Measurements from ENCODE around the gene RPP25L.

RPP25L gene

GRCh38 chr9:34607331-34607730, 4.6 kb downstream of the RPP25L start:
- DNase-seq (ENCODE audit: low read depth), result no peak
- no peak overlapping the region for H3K4me3 ChIP-seq (ENCODE audit: low read length)
- no peak for TF ChIP-seq CTCF (IDR thresholded peaks at IDR 0.05; ENCODE audit: insufficient read depth, low read depth, low read length, missing control alignments)

- no peak for TF ChIP-seq CTCF (IDR thresholded peaks at IDR 0.05; ENCODE audit: insufficient read depth, low read depth, low read length, missing control alignments)
- no peak overlapping the region for H3K4me3 ChIP-seq (ENCODE audit: low read length)
- no peak for DNase-seq (ENCODE audit: low read depth)
Measured at GRCh38 chr9:34606905-34607304, 5.0 kb downstream of the RPP25L start.

- no peak overlapping the region for H3K4me3 ChIP-seq (ENCODE audit: low read length)
- TF ChIP-seq CTCF (IDR thresholded peaks at IDR 0.05; ENCODE audit: insufficient read depth, low read depth, low read length, missing control alignments), result no peak
- no peak for DNase-seq (ENCODE audit: low read depth)
Measured at GRCh38 chr9:34606190-34606589, 5.7 kb downstream of the RPP25L start.

- peak; percentile 96 for TF ChIP-seq CTCF (IDR thresholded peaks at IDR 0.05; ENCODE audit: insufficient read depth, low read depth, low read length, missing control alignments)
- DNase-seq (ENCODE audit: low read depth), result peak; percentile 73
- no peak overlapping the region for H3K4me3 ChIP-seq (ENCODE audit: low read length)
Measured at GRCh38 chr9:34603610-34604231, 8.2 kb downstream of the RPP25L start.

GRCh38 chr9:34601937-34602573, 9.8 kb downstream of the RPP25L start:
- no peak overlapping the region for H3K4me3 ChIP-seq (ENCODE audit: low read length)
- no peak for TF ChIP-seq CTCF (IDR thresholded peaks at IDR 0.05; ENCODE audit: insufficient read depth, low read depth, low read length, missing control alignments)
- DNase-seq (ENCODE audit: low read depth), result no peak

GRCh38 chr9:34600908-34601307, 11.0 kb downstream of the RPP25L start:
- no peak for TF ChIP-seq CTCF (IDR thresholded peaks at IDR 0.05; ENCODE audit: insufficient read depth, low read depth, low read length, missing control alignments)
- H3K4me3 ChIP-seq (ENCODE audit: low read length), result no peak overlapping the region
- DNase-seq (ENCODE audit: low read depth), result peak; percentile 97

- no peak for DNase-seq (ENCODE audit: low read depth)
- no peak overlapping the region for H3K4me3 ChIP-seq (ENCODE audit: low read length)
- TF ChIP-seq CTCF (IDR thresholded peaks at IDR 0.05; ENCODE audit: insufficient read depth, low read depth, low read length, missing control alignments), result no peak
Measured at GRCh38 chr9:34599546-34599945, 12.4 kb downstream of the RPP25L start.
